Breast epithelium (tissue), 4 donors: ENCODE results near the gene SGTA. TPM values are rescaled to one million over a fixed set of nuclear protein-coding genes. Genes with fewer than 3 reads are reported as not detected.
"Not testable (repeated sequence)": the region's sequence is repeated elsewhere in the genome, so short reads cannot be mapped to it uniquely, and the experiment has no call there.

Experiments
- DNase-seq, 2 donors: peaks; one replicate each; pipeline ENCODE4 v3.0.0-alpha.2; 2019; ENCODE audit warnings: low spot score in 2 of 2
- H3K27ac ChIP-seq, 2 donors: fragments of 200-600 bp; sonication (generic) in 1 of 2; one replicate each; pipeline ENCODE4 v1.5.1; 2016 to 2019; ENCODE audit warnings: mild to moderate bottlenecking in 1 of 2
- H3K27me3 ChIP-seq, 2 donors: fragments of 200-600 bp; sonication (generic) in 1 of 2; one replicate each; pipeline versions ENCODE4 v1.5.1 to v1.6.0; 2017 to 2019; ENCODE audit warnings: control low read depth in 1 of 2, mild to moderate bottlenecking in 1 of 2
- H3K36me3 ChIP-seq: fragments of 200-600 bp; one replicate; pipeline ENCODE4 v1.5.1; 2019
- H3K4me1 ChIP-seq, 2 donors: fragments of 200-600 bp; sonication (generic); one replicate each; pipeline ENCODE4 v1.5.1; 2016 to 2019; ENCODE audit warnings: control low read depth in 1 of 2
- H3K4me3 ChIP-seq, 3 donors: fragments of 200-600 bp; sonication (generic); 1 replicate in 2 of 3; 2 replicates in 1 of 3; pipeline ENCODE4 v1.5.1; 2016 to 2019; ENCODE audit warnings: mild to moderate bottlenecking in 3 of 3, moderate library complexity in 2 of 3
- H3K9me3 ChIP-seq, 2 donors: fragments of 200-600 bp; sonication (generic) in 1 of 2; one replicate each; pipeline ENCODE4 v1.5.1; 2016 to 2019; ENCODE audit warnings: control low read depth in 1 of 2
- CTCF ChIP-seq, 3 donors: fragments of 450-650 bp; IDR thresholded peaks; one replicate each; pipeline ENCODE4 v1.5.1; 2016 to 2017; ENCODE audit warnings: antibody characterized with exemption in 3 of 3, mild to moderate bottlenecking in 3 of 3, moderate library complexity in 3 of 3
- POLR2A ChIP-seq: fragments of 450-650 bp; IDR thresholded peaks from one replicate; pipeline ENCODE4 v1.6.1; 2016; ENCODE audit warnings: antibody characterized with exemption, mild to moderate bottlenecking, moderate library complexity
- POLR2AphosphoS5 ChIP-seq, 3 donors: sonication (generic); formaldehyde crosslinking; IDR thresholded peaks; one replicate each; pipeline ENCODE4 v1.6.1; 2017; ENCODE audit warnings: antibody characterized with exemption in 3 of 3
- intact Hi-C: fragments of 100-400 bp; cut with DNase I; formaldehyde crosslinking; loops from one replicate; pipeline ENCODE4 v1.15.1; 2023; ENCODE audit warnings: low total_unique reads
- total RNA-seq, 3 donors: library from RNA; depleted of rRNA; stranded (reverse); fragments of >200 nt; gene quantifications; one replicate each; pipeline ENCODE4 v1.1.0, GENCODE V29; 2016

Gene SGTA
- total RNA-seq, 3 donors from 2014 or later, result 40.3 to 45.2 (median 42.1) TPM

- DNase-seq, result no peak
- Histone ChIP-seq H3K9me3 (peaks cover 5 to 9% of the 10 kb centered on the region in 2 donors), H3K27me3 (peaks cover 0 to 4% of the 10 kb centered on the region in 2 donors), H3K4me3 (no peak overlapping the region), H3K36me3 (no peaks in the 10 kb centered on the region), H3K4me1 (no peaks in the 10 kb centered on the region), H3K27ac (no peak overlapping the region)
- intact Hi-C loops, result no loop called here
- no peak for TF ChIP-seq POLR2A
- no peak for TF ChIP-seq POLR2AphosphoS5 (IDR thresholded peaks at IDR 0.05)
- no peak for TF ChIP-seq CTCF (IDR thresholded peaks at IDR 0.05)
Measured at GRCh38 chr19:2715470-2716274, 67.4 kb downstream of the SGTA start.

GRCh38 chr19:2714531-2715269, 68.4 kb downstream of the SGTA start:
- no peak for DNase-seq
- peaks cover 5 to 9% of the 10 kb centered on the region in 2 donors for H3K9me3 ChIP-seq
- intact Hi-C loops, result no loop called here
- no peak overlapping the region for H3K4me3 ChIP-seq
- no peaks in the 10 kb centered on the region for H3K4me1 ChIP-seq
- H3K27ac ChIP-seq, result no peak overlapping the region
- no peaks in the 10 kb centered on the region for H3K36me3 ChIP-seq
- no peak for TF ChIP-seq POLR2A
- TF ChIP-seq CTCF (IDR thresholded peaks at IDR 0.05), result no peak
- no peak for TF ChIP-seq POLR2AphosphoS5 (IDR thresholded peaks at IDR 0.05)
- no peaks in the 10 kb centered on the region for H3K27me3 ChIP-seq

- intact Hi-C loops, H3K4me1 ChIP-seq, H3K36me3 ChIP-seq, H3K27ac ChIP-seq, H3K9me3 ChIP-seq, DNase-seq, H3K4me3 ChIP-seq, H3K27me3 ChIP-seq: not testable (repeated sequence)
Measured at GRCh38 chr19:2714102-2714501, 69.0 kb downstream of the SGTA start.

- DNase-seq, H3K27me3 ChIP-seq, H3K27ac ChIP-seq, H3K4me1 ChIP-seq, H3K36me3 ChIP-seq, intact Hi-C loops, H3K4me3 ChIP-seq, H3K9me3 ChIP-seq: not testable (repeated sequence)
Measured at GRCh38 chr19:2713170-2713569, 69.9 kb downstream of the SGTA start.

GRCh38 chr19:2711875-2712205, 71.2 kb downstream of the SGTA start:
- intact Hi-C loops, result no loop called here
- peaks cover 5 to 9% of the 10 kb centered on the region in 2 donors for H3K9me3 ChIP-seq
- H3K27ac ChIP-seq, result no peak overlapping the region
- TF ChIP-seq CTCF (IDR thresholded peaks at IDR 0.05), result no peak
- no peaks in the 10 kb centered on the region for H3K4me1 ChIP-seq
- H3K27me3 ChIP-seq, result no peaks in the 10 kb centered on the region
- no peak for DNase-seq
- H3K36me3 ChIP-seq, result no peaks in the 10 kb centered on the region
- no peak overlapping the region for H3K4me3 ChIP-seq

- H3K27ac ChIP-seq, result no peak overlapping the region
- no peak overlapping the region for H3K4me3 ChIP-seq
- H3K9me3 ChIP-seq, result peaks cover 5 to 9% of the 10 kb centered on the region in 2 donors
- H3K4me1 ChIP-seq, result no peaks in the 10 kb centered on the region
- DNase-seq, result no peak
- no peaks in the 10 kb centered on the region for H3K27me3 ChIP-seq
- intact Hi-C loops, result no loop called here
- H3K36me3 ChIP-seq, result no peaks in the 10 kb centered on the region
- TF ChIP-seq POLR2A (no peak), POLR2AphosphoS5 (IDR thresholded peaks at IDR 0.05) (no peak), CTCF (IDR thresholded peaks at IDR 0.05) (no peak)
Measured at GRCh38 chr19:2711172-2711874, 71.8 kb downstream of the SGTA start.
